Measurements from ENCODE around the gene KRTAP23-1. TPM values are rescaled to one million over a fixed set of nuclear protein-coding genes. Genes with fewer than 3 reads are reported as not detected.

KRTAP23-1 gene, protein sequence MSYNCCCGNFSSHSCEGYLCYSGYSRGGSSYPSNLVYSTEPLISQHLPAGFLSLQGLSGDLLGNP
- total RNA-seq = not detected in 2 replicates
- long read RNA-seq = 0 reads

DNA sequence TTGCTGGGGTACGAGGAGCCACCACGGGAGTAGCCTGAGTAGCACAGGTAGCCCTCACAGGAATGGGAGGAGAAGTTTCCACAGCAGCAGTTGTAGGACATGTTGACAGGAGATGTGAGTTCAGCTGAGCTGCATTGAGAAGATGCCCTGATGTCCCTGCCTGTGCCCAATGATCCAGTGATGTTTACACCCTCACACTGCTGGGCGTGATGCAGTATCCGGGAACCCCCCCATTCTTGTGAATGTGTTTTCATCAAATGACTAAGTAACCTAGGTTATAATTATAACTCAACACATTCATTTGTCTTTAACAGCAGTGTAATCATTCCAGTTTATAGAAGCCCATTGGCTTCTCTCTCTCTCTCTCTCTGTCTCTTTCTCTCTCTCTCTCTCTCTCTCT, at the start of gene KRTAP23-1:
Gene KRTAP23-1 (minus strand): TSS at position 101 of the 400 bp plus-strand sequence. CDS start 0 bp downstream, at position 101.
- TF ChIP-seq, protein P1, sequence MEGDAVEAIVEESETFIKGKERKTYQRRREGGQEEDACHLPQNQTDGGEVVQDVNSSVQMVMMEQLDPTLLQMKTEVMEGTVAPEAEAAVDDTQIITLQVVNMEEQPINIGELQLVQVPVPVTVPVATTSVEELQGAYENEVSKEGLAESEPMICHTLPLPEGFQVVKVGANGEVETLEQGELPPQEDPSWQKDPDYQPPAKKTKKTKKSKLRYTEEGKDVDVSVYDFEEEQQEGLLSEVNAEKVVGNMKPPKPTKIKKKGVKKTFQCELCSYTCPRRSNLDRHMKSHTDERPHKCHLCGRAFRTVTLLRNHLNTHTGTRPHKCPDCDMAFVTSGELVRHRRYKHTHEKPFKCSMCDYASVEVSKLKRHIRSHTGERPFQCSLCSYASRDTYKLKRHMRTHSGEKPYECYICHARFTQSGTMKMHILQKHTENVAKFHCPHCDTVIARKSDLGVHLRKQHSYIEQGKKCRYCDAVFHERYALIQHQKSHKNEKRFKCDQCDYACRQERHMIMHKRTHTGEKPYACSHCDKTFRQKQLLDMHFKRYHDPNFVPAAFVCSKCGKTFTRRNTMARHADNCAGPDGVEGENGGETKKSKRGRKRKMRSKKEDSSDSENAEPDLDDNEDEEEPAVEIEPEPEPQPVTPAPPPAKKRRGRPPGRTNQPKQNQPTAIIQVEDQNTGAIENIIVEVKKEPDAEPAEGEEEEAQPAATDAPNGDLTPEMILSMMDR (IDR thresholded peaks at IDR 0.05) = no peak
- no peaks in the 10 kb centered on the region for H3K27me3 Mint-ChIP-seq (ENCODE audit: unreplicated experiment)
- peaks cover 11% of the 10 kb centered on the region for H3K4me1 Mint-ChIP-seq (ENCODE audit: unreplicated experiment)
- DNase-seq (ENCODE audit: extremely low spot score, unreplicated experiment) = no peak
- H3K36me3 Mint-ChIP-seq (ENCODE audit: unreplicated experiment) = no peaks in the 10 kb centered on the region
- peaks cover 5% of the 10 kb centered on the region for H3K9me3 Mint-ChIP-seq (ENCODE audit: unreplicated experiment)
- H3K27ac Mint-ChIP-seq (ENCODE audit: unreplicated experiment) = peak within 1 kb of the TSS; percentile 1
- H3K4me3 Mint-ChIP-seq (ENCODE audit: unreplicated experiment) = no peak within 1 kb of the TSS

DNA sequence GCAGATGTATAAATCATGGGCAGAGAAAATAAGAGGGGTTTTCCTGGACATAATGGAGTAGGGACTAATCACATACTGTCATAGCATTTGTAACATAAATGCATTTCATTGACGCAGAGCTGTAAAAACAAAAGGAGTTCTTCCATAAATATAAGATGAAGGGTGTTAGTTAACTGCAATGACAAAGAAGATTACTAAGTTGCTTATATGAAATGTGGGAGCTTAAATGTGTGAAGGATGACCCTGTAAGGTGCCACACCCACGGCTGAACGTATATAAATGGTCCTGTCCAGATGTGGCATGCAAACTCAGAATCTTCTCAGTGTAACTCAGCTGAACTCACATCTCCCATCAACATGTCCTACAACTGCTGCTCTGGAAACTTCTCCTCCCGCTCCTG, 47.3 kb upstream of the KRTAP23-1 start, which contains the start of gene KRTAP13-1:
Gene KRTAP13-1 (plus strand): TSS at position 301 of the 400 bp plus-strand sequence. CDS start 56 bp downstream, at position 357.
- H3K27ac Mint-ChIP-seq (ENCODE audit: unreplicated experiment) = no peak within 1 kb of the TSS
- peaks cover 4% of the 10 kb centered on the region for H3K9me3 Mint-ChIP-seq (ENCODE audit: unreplicated experiment)
- peaks cover 11% of the 10 kb centered on the region for H3K27me3 Mint-ChIP-seq (ENCODE audit: unreplicated experiment)
- no peaks in the 10 kb centered on the region for H3K36me3 Mint-ChIP-seq (ENCODE audit: unreplicated experiment)
- no peaks in the 10 kb centered on the region for H3K4me1 Mint-ChIP-seq (ENCODE audit: unreplicated experiment)
- no peak within 1 kb of the TSS for H3K4me3 Mint-ChIP-seq (ENCODE audit: unreplicated experiment)
- TF ChIP-seq, protein P1 (IDR thresholded peaks at IDR 0.05) = no peak
- DNase-seq (ENCODE audit: extremely low spot score, unreplicated experiment) = no peak

DNA sequence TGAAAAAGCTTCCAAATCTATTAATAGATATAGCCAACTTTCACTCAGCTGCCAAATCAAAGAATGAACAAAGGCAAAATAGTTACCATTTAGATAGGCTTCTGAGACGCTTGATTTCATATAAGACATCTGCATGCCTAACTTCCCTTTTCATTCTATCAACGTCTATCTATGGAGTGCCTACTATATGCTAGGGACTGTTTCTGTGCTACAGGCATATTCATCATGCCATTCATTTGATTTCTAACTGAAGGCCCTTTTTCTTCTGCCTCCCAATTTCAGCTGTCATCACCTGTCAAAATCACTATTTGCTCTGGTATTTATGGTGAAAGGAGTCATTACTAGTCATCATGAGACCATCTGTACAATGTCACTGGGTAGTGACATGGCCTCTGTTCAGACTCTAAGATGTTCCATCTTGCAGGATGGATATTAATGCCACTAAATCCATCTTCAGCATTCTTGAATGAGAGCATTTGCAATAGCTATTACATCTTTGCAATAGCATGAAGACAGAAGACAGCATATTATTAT, 43.2 kb upstream of the KRTAP23-1 start:
- H3K4me3 Mint-ChIP-seq (ENCODE audit: unreplicated experiment) = no peak overlapping the region
- H3K4me1 Mint-ChIP-seq (ENCODE audit: unreplicated experiment) = no peaks in the 10 kb centered on the region
- H3K27me3 Mint-ChIP-seq (ENCODE audit: unreplicated experiment) = peaks cover 7% of the 10 kb centered on the region
- DNase-seq (ENCODE audit: extremely low spot score, unreplicated experiment) = no peak
- peaks cover 8% of the 10 kb centered on the region for H3K9me3 Mint-ChIP-seq (ENCODE audit: unreplicated experiment)
- TF ChIP-seq, protein P1 (IDR thresholded peaks at IDR 0.05) = no peak
- no peak overlapping the region for H3K27ac Mint-ChIP-seq (ENCODE audit: unreplicated experiment)
- H3K36me3 Mint-ChIP-seq (ENCODE audit: unreplicated experiment) = no peaks in the 10 kb centered on the region

GRCh38 chr21:30382201-30382600, 33.8 kb upstream of the KRTAP23-1 start:
- Mint-ChIP-seq H3K27ac (ENCODE audit: unreplicated experiment) (no peak overlapping the region), H3K9me3 (ENCODE audit: unreplicated experiment) (no peaks in the 10 kb centered on the region), H3K27me3 (ENCODE audit: unreplicated experiment) (peaks cover 17% of the 10 kb centered on the region), H3K4me1 (ENCODE audit: unreplicated experiment) (no peaks in the 10 kb centered on the region), H3K36me3 (ENCODE audit: unreplicated experiment) (no peaks in the 10 kb centered on the region), H3K4me3 (ENCODE audit: unreplicated experiment) (no peak overlapping the region)
- DNase-seq (ENCODE audit: extremely low spot score, unreplicated experiment) = no peak
- TF ChIP-seq, protein P1 (IDR thresholded peaks at IDR 0.05) = no peak

DNA sequence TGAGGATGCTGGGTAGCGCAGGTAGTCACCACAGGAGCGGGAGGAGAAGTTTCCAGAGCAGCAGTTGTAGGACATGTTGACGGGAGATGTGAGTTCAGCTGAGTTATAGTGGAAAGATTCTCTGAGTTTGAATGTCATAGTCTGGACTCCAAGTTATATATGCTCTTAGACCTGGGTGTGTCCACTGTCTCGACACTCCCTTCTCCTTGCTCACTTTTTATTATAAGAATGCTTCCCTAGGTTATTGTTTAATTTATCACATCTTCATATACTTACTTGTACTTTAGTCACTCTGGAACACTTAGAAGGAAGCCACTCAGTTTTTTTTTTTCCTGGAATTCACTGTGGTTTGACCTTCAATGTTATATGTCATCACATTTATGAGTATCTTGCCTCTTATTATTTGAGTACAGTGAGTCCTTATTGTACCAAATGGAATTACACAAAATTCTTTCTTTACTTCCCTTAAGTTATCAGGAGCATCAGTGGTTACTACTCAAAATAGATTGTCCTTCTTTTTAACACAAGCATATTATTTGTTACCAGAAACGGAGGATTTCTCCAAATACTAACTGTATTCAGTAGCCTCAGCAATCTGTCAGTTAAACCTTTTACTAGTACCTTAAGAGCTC, 23.8 kb upstream of the KRTAP23-1 start, which contains the start of gene KRTAP13-2:
Gene KRTAP13-2 (minus strand): TSS at position 133 of the 632 bp plus-strand sequence. CDS start 58 bp downstream, at position 75.
- peaks cover 11% of the 10 kb centered on the region for H3K27me3 Mint-ChIP-seq (ENCODE audit: unreplicated experiment)
- DNase-seq (ENCODE audit: extremely low spot score, unreplicated experiment) = no peak
- no peak within 1 kb of the TSS for H3K27ac Mint-ChIP-seq (ENCODE audit: unreplicated experiment)
- no peaks in the 10 kb centered on the region for H3K4me1 Mint-ChIP-seq (ENCODE audit: unreplicated experiment)
- no peaks in the 10 kb centered on the region for H3K9me3 Mint-ChIP-seq (ENCODE audit: unreplicated experiment)
- H3K36me3 Mint-ChIP-seq (ENCODE audit: unreplicated experiment) = no peaks in the 10 kb centered on the region
- TF ChIP-seq, protein P1 (IDR thresholded peaks at IDR 0.05) = no peak
- H3K4me3 Mint-ChIP-seq (ENCODE audit: unreplicated experiment) = no peak within 1 kb of the TSS
